MM.1S (cell line): ENCODE results near the gene SEPTIN2.

ENCODE experiments used
- DNase-seq: peaks from one replicate; pipeline ENCODE4 v3.0.0-alpha.2; 2015
- H2AFZ ChIP-seq: fragments of 300-600 bp; sonication (generic); 2 replicates; pipeline ENCODE4 v1.6.0; 2016; ENCODE audit warnings: antibody characterized with exemption, low read length
- H3F3A ChIP-seq: fragments of 300-600 bp; sonication (generic); 2 replicates; pipeline ENCODE4 v1.6.1; 2016; ENCODE audit warnings: mild to moderate bottlenecking, antibody characterized with exemption, low read length, moderate library complexity, mixed read lengths; ENCODE audit not compliant: insufficient read depth
- H3K27ac ChIP-seq: fragments of 300-600 bp; sonication (generic); 2 replicates; pipeline ENCODE4 v1.5.1; 2016; ENCODE audit warnings: mild to moderate bottlenecking, low read length
- H3K27me3 ChIP-seq: fragments of 300-600 bp; sonication (generic); replicated peaks from 2 replicates; pipeline ENCODE4 v1.6.0; 2016; ENCODE audit warnings: low read length; ENCODE audit not compliant: insufficient read depth
- H3K36me3 ChIP-seq: fragments of 300-600 bp; sonication (generic); replicated peaks from 2 replicates; pipeline ENCODE4 v1.6.1; 2016; ENCODE audit warnings: mild to moderate bottlenecking, low read length, mixed read lengths; ENCODE audit not compliant: insufficient read depth
- H3K4me1 ChIP-seq: fragments of 300-600 bp; sonication (generic); 2 replicates; pipeline ENCODE4 v1.6.1; 2016; ENCODE audit warnings: low read length, mixed read lengths
- H3K4me2 ChIP-seq: fragments of 300-600 bp; sonication (generic); 2 replicates; pipeline ENCODE4 v1.6.0; 2016; ENCODE audit warnings: low read depth, low read length
- H3K4me3 ChIP-seq: fragments of 300-600 bp; sonication (generic); 2 replicates; pipeline ENCODE4 v1.5.1; 2016; ENCODE audit warnings: low read length, mixed read lengths
- H3K79me2 ChIP-seq: fragments of 300-600 bp; sonication (generic); 2 replicates; pipeline ENCODE4 v1.6.1; 2016; ENCODE audit warnings: mixed run types, low read length, mixed read lengths
- H3K9ac ChIP-seq: fragments of 300-600 bp; sonication (generic); 2 replicates; pipeline ENCODE4 v1.6.1; 2016; ENCODE audit warnings: low read length, mixed read lengths
- H3K9me2 ChIP-seq: fragments of 300-600 bp; sonication (generic); replicated peaks from 2 replicates; pipeline ENCODE4 v1.6.1; 2016; ENCODE audit warnings: mild to moderate bottlenecking, low read length, mixed read lengths; ENCODE audit not compliant: insufficient read depth
- H3K9me3 ChIP-seq: fragments of 300-600 bp; sonication (generic); replicated peaks from 2 replicates; pipeline ENCODE4 v1.6.1; 2016; ENCODE audit warnings: mild to moderate bottlenecking, low read length, mixed read lengths; ENCODE audit not compliant: insufficient read depth
- H4K20me1 ChIP-seq: fragments of 300-600 bp; sonication (generic); 2 replicates; pipeline ENCODE4 v1.6.1; 2016; ENCODE audit warnings: mild to moderate bottlenecking, low read length, moderate library complexity, mixed read lengths; ENCODE audit not compliant: insufficient read depth
- EZH2 ChIP-seq: fragments of 300-600 bp; sonication (generic); optimal IDR thresholded peaks from 2 replicates; pipeline ENCODE3; 2017; ENCODE audit warnings: low read depth, mild to moderate bottlenecking, antibody characterized with exemption, low read length, mixed read lengths
- EZH2phosphoT487 ChIP-seq: fragments of 300-600 bp; sonication (generic); IDR thresholded peaks from 2 replicates; pipeline ENCODE4 v1.6.1; 2018; ENCODE audit warnings: antibody characterized with exemption, low read length
- TF ChIP-seq, protein P1 (sequence below): fragments of 300-600 bp; sonication (generic); IDR thresholded peaks from 2 replicates; pipeline ENCODE4 v1.5.1; 2016; ENCODE audit warnings: antibody characterized with exemption, low read length, mixed read lengths

The SEPTIN2 gene

DNA sequence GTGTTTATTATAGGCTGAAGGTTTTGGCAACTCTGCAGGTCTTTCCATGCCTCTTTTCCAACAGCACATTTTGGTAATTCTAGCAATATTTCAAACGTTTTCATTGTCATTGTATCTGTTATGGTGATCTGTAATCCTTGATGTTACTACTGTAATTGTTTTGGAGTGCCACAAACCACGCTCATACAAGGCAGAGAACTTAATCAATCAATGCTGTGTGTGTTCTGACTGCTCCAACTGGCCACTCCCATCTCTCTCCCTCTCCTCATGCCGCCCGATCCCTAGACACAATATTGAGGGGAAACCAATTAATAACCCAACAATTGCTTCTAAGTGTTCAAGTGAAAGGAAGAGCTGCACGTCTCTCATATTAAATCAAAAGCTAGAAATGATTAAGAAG is 33.2 kb upstream of the SEPTIN2 start:
- H3K27ac ChIP-seq: no peak overlapping the region
- no peak overlapping the region for H3K9ac ChIP-seq
- no peak overlapping the region for H2AFZ ChIP-seq
- DNase-seq: no peak
- H3K4me1 ChIP-seq: peaks cover 16% of the 10 kb centered on the region
- H3K36me3 ChIP-seq: no peaks in the 10 kb centered on the region
- H3K4me2 ChIP-seq: no peak overlapping the region
- H3K27me3 ChIP-seq: no peaks in the 10 kb centered on the region
- H3K9me2 ChIP-seq: no peaks in the 10 kb centered on the region
- no peaks in the 10 kb centered on the region for H3K9me3 ChIP-seq
- peaks cover 88% of the 10 kb centered on the region for H3K79me2 ChIP-seq
- no peaks in the 10 kb centered on the region for H4K20me1 ChIP-seq
- TF ChIP-seq, protein P1, sequence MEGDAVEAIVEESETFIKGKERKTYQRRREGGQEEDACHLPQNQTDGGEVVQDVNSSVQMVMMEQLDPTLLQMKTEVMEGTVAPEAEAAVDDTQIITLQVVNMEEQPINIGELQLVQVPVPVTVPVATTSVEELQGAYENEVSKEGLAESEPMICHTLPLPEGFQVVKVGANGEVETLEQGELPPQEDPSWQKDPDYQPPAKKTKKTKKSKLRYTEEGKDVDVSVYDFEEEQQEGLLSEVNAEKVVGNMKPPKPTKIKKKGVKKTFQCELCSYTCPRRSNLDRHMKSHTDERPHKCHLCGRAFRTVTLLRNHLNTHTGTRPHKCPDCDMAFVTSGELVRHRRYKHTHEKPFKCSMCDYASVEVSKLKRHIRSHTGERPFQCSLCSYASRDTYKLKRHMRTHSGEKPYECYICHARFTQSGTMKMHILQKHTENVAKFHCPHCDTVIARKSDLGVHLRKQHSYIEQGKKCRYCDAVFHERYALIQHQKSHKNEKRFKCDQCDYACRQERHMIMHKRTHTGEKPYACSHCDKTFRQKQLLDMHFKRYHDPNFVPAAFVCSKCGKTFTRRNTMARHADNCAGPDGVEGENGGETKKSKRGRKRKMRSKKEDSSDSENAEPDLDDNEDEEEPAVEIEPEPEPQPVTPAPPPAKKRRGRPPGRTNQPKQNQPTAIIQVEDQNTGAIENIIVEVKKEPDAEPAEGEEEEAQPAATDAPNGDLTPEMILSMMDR: no peak
- no peak for TF ChIP-seq EZH2phosphoT487
- TF ChIP-seq EZH2: no peak
- no peak overlapping the region for H3K4me3 ChIP-seq
- H3F3A ChIP-seq: peaks cover 17% of the 10 kb centered on the region

DNA sequence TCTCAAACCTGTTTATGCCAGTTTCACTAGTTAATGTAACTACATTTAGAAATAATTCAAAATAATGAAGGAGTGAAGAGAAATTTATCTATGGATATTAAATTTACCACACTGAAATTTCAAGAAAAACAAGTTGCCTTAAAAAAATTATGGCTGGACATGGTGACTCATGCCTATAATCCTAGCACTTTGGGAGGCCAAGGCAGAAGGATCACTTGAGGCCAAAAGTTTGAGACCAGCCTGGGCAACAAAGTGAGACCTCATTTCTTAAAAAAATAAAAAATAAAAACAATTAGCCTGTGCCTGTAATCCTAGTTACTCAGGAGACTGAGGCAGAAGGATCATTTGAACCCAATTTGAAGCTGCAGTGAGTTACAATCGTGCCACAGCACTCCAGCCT is 30.1 kb upstream of the SEPTIN2 start:
- no peak for DNase-seq
- no peak overlapping the region for H2AFZ ChIP-seq
- no peaks in the 10 kb centered on the region for H3K27me3 ChIP-seq
- H3K36me3 ChIP-seq: no peaks in the 10 kb centered on the region
- peaks cover 4% of the 10 kb centered on the region for H3K4me1 ChIP-seq
- TF ChIP-seq, protein P1: no peak
- TF ChIP-seq EZH2: no peak
- no peak for TF ChIP-seq EZH2phosphoT487
- H3K79me2 ChIP-seq: peaks cover 92% of the 10 kb centered on the region
- H3F3A ChIP-seq: peaks cover 7% of the 10 kb centered on the region
- H3K4me3 ChIP-seq: no peak overlapping the region
- H3K9ac ChIP-seq: no peak overlapping the region
- no peak overlapping the region for H3K4me2 ChIP-seq
- H3K9me3 ChIP-seq: no peaks in the 10 kb centered on the region
- H4K20me1 ChIP-seq: no peaks in the 10 kb centered on the region
- no peaks in the 10 kb centered on the region for H3K9me2 ChIP-seq
- no peak overlapping the region for H3K27ac ChIP-seq

DNA sequence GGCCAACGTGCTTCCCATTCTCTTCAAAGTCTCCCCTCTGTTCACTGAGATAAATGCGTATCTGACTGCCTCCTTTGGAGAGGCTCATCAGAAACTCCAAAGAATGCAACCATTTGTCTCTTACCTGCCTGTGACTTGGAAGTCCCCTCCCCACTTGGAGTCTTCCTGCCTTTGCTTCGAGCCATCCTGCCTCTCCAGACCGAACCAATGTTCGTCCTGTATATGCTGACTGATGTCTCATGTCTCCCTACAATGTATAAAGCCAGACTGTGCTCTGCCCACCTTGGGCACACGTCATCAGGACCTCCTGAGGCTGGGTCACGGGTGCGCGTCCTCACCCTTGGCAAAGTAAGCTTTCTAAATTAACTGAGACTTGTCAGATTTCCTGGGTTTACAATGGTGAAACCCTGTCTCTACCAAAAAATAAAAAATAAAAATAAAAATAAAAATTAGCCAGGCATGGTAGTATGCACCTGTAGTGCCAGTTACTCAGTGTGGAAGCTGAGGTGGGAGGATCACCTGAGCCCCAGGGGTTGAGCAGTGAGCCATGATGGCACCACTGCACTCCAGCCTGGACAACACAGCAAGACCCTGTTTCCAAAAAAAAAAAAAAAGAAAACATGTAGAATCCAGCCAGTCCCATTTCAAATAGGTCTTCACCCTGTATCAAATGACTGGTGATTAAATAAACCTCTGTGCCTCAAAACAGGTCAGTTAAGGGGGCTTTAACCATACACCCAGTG is 29.2 kb upstream of the SEPTIN2 start:
- H3K79me2 ChIP-seq: peaks cover 93% of the 10 kb centered on the region
- H3K4me1 ChIP-seq: no peaks in the 10 kb centered on the region
- H3K27me3 ChIP-seq: no peaks in the 10 kb centered on the region
- H3K9me3 ChIP-seq: no peaks in the 10 kb centered on the region
- no peak overlapping the region for H2AFZ ChIP-seq
- H3K9ac ChIP-seq: no peak overlapping the region
- H3K9me2 ChIP-seq: no peaks in the 10 kb centered on the region
- no peak for DNase-seq
- no peak overlapping the region for H3K4me2 ChIP-seq
- TF ChIP-seq EZH2phosphoT487 (no peak), EZH2 (no peak)
- TF ChIP-seq, protein P1: no peak
- no peaks in the 10 kb centered on the region for H4K20me1 ChIP-seq
- no peak overlapping the region for H3K4me3 ChIP-seq
- no peaks in the 10 kb centered on the region for H3K36me3 ChIP-seq
- H3K27ac ChIP-seq: no peak overlapping the region
- H3F3A ChIP-seq: peaks cover 1% of the 10 kb centered on the region; the same call in 1 of the 2 replicates
